OCI-LY7 (cell line): ENCODE measurements around the gene ADAMTS8. TPM values are rescaled to one million over a fixed set of nuclear protein-coding genes. Genes with fewer than 3 reads are reported as not detected.

Experiments
- BruUV-seq: library from RNA; stranded (reverse); fragments of 400-500 nt; replicated peaks from 2 replicates; lab custom pipeline; 2021; lab: Mats Ljungman, UMichigan
- CTCF ChIA-PET: fragments of 300-600 bp; sonication (Branson Sonifier 250); formaldehyde crosslinking; loops from one replicate; lab custom pipeline; 2022; ENCODE audit warnings: antibody characterized with exemption; ENCODE audit not compliant: unreplicated experiment; lab: Charles Lee
- POLR2A ChIA-PET: fragments of 300-600 bp; sonication (Branson Sonifier 250); formaldehyde crosslinking; loops from one replicate; lab custom pipeline; 2022; ENCODE audit warnings: antibody characterized with exemption; lab: Charles Lee
- DNase-seq: peaks from one replicate; pipeline ENCODE4 v3.0.0-alpha.2; 2015; ENCODE audit warnings: low spot score
- H2AFZ ChIP-seq: fragments of 200-600 bp; sonication (generic), shearing (Covaris generic); 2 replicates; pipeline ENCODE4 v1.6.1; 2014; ENCODE audit warnings: mild to moderate bottlenecking, antibody characterized with exemption, low read length, moderate library complexity
- H3K27ac ChIP-seq: fragments of 200-600 bp; sonication (generic); 2 replicates; pipeline ENCODE4 v1.5.1; 2014; ENCODE audit warnings: mixed run types, low read depth, mild to moderate bottlenecking, moderate library complexity, low read length, inconsistent platforms; ENCODE audit not compliant: poor library complexity, severe bottlenecking
- H3K36me3 ChIP-seq: fragments of 200-600 bp; sonication (generic); 2 replicates; pipeline ENCODE4 v1.6.1; 2014; ENCODE audit warnings: mild to moderate bottlenecking, antibody characterized with exemption, low read length, moderate library complexity, mixed read lengths; ENCODE audit not compliant: insufficient read depth
- H3K4me1 ChIP-seq: fragments of 200-600 bp; sonication (generic); 2 replicates; pipeline ENCODE4 v1.5.1; 2014; ENCODE audit warnings: mild to moderate bottlenecking, low read length; ENCODE audit not compliant: insufficient read depth, poor library complexity, severe bottlenecking
- H3K4me2 ChIP-seq: fragments of 200-600 bp; sonication (generic); 2 replicates; pipeline ENCODE4 v1.6.1; 2014; ENCODE audit warnings: mild to moderate bottlenecking, low read length
- H3K4me3 ChIP-seq: fragments of 200-600 bp; sonication (generic); 2 replicates; pipeline ENCODE4 v1.5.1; 2014; ENCODE audit warnings: mild to moderate bottlenecking, low read depth, low read length; ENCODE audit not compliant: poor library complexity, severe bottlenecking
- H3K79me2 ChIP-seq: fragments of 200-600 bp; sonication (generic); 2 replicates; pipeline ENCODE4 v1.6.1; 2016; ENCODE audit warnings: low read depth, mild to moderate bottlenecking, low read length, moderate library complexity, mixed read lengths; ENCODE audit not compliant: insufficient read depth
- H3K9me2 ChIP-seq: fragments of 200-600 bp; sonication (generic); 2 replicates; pipeline ENCODE4 v1.6.1; 2016; ENCODE audit warnings: mild to moderate bottlenecking, low read length, mixed read lengths; ENCODE audit not compliant: insufficient read depth
- H3K9me3 ChIP-seq: fragments of 200-600 bp; sonication (generic); 2 replicates; pipeline ENCODE4 v1.6.1; 2014; ENCODE audit warnings: mild to moderate bottlenecking, mixed run types, low read length, mixed read lengths
- H4K20me1 ChIP-seq: fragments of 200-600 bp; sonication (generic); 2 replicates; pipeline ENCODE4 v1.6.1; 2014; ENCODE audit warnings: mild to moderate bottlenecking, antibody characterized with exemption, low read length, moderate library complexity, mixed read lengths; ENCODE audit not compliant: insufficient read depth
- EZH2phosphoT487 ChIP-seq: fragments of 200-600 bp; sonication (generic); IDR thresholded peaks from 2 replicates; pipeline ENCODE4 v1.6.1; 2018; ENCODE audit warnings: low read depth, borderline replicate concordance, mild to moderate bottlenecking, mixed run types, antibody characterized with exemption, low read length, moderate library complexity, mixed read lengths
- intact Hi-C: fragments of 100-400 bp; cut with micrococcal nuclease; formaldehyde crosslinking; loops from one replicate; pipeline ENCODE4 v1.10.0; 2022; ENCODE audit not compliant: unreplicated experiment
- total RNA-seq, 2 experiments: library from RNA; depleted of rRNA in 1 of 2; stranded (reverse); fragments of >200 nt in 1 of 2; shearing (Covaris generic) in 1 of 2; gene quantifications; 2 replicates each; pipeline ENCODE4 v1.2.3, GENCODE V29; 2014 to 2022
- TF ChIP-seq, protein P1 (sequence below): fragments of 200-600 bp; sonication (generic); conservative IDR thresholded peaks from 2 replicates; pipeline ENCODE4 v1.5.1; 2014; ENCODE audit warnings: mild to moderate bottlenecking, antibody characterized with exemption, low read length, moderate library complexity, mixed read lengths

ADAMTS8 gene
- total RNA-seq, 2 experiments from 2014 or later: not detected

DNA sequence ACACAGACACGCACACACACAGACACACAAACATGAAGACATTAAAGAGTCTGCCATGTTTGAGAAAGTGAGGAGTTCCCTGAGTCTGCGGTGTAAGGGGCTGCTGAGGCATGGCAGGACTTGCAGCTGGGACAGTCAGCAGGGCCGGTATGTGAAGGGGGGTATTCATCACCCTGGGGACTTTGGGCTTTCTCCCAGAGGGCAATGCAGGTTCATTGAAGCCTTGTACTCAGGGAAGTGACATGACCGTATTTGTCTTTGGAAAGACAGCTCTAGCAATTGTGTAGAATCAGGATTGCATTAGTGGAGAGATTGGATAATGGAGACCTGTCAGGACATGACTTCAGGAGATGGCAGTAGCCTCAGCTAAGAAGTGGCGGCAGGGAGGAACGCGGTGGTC, 9.4 kb upstream of the ADAMTS8 start:
- no peak for TF ChIP-seq EZH2phosphoT487
- TF ChIP-seq, protein P1, sequence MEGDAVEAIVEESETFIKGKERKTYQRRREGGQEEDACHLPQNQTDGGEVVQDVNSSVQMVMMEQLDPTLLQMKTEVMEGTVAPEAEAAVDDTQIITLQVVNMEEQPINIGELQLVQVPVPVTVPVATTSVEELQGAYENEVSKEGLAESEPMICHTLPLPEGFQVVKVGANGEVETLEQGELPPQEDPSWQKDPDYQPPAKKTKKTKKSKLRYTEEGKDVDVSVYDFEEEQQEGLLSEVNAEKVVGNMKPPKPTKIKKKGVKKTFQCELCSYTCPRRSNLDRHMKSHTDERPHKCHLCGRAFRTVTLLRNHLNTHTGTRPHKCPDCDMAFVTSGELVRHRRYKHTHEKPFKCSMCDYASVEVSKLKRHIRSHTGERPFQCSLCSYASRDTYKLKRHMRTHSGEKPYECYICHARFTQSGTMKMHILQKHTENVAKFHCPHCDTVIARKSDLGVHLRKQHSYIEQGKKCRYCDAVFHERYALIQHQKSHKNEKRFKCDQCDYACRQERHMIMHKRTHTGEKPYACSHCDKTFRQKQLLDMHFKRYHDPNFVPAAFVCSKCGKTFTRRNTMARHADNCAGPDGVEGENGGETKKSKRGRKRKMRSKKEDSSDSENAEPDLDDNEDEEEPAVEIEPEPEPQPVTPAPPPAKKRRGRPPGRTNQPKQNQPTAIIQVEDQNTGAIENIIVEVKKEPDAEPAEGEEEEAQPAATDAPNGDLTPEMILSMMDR: no peak
- CTCF ChIA-PET: no interaction called here
- no peak overlapping the region for H3K27ac ChIP-seq

DNA sequence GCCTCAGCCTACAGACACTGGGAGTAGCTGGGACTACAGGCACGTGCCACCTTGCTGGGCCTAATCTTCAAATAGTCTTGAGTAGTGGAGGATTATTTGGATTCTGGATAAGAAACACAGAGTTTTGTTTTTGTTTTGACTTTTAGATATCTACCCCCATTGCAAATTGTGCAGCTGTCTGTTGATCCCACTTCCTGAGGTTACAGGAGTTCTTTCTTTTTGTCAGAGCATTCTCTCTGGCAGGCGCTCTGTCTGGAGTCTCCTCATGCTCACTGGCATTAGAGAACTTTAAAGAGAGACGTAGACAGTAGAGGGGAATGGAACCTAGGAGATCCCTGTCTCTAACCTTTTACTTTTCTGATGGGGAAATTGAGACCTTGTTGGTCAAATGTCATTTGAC, 7.8 kb upstream of the ADAMTS8 start:
- POLR2A ChIA-PET: no interaction called here
- Histone ChIP-seq H3K4me1 (no peaks in the 10 kb centered on the region), H3K4me3 (no peak overlapping the region), H4K20me1 (no peaks in the 10 kb centered on the region), H3K36me3 (no peaks in the 10 kb centered on the region), H3K9me2 (no peaks in the 10 kb centered on the region), H3K27ac (no peak overlapping the region), H3K9me3 (no peaks in the 10 kb centered on the region), H2AFZ (no peak overlapping the region), H3K79me2 (no peaks in the 10 kb centered on the region), H3K4me2 (no peak overlapping the region)
- TF ChIP-seq EZH2phosphoT487: no peak
- CTCF ChIA-PET: no interaction called here
- intact Hi-C loops: no loop called here
- DNase-seq: no peak
- BruUV-seq: no TSS peak

More for the DNA sequence above, 9.4 kb upstream of the ADAMTS8 start:
- Histone ChIP-seq H3K4me3 (no peak overlapping the region), H2AFZ (no peak overlapping the region), H3K79me2 (no peaks in the 10 kb centered on the region), H3K9me3 (no peaks in the 10 kb centered on the region), H4K20me1 (no peaks in the 10 kb centered on the region), H3K9me2 (no peaks in the 10 kb centered on the region), H3K4me2 (no peak overlapping the region), H3K36me3 (no peaks in the 10 kb centered on the region), H3K4me1 (no peaks in the 10 kb centered on the region)
- BruUV-seq: no TSS peak
- POLR2A ChIA-PET: no interaction called here
- intact Hi-C loops: no loop called here
- no peak for DNase-seq

DNA sequence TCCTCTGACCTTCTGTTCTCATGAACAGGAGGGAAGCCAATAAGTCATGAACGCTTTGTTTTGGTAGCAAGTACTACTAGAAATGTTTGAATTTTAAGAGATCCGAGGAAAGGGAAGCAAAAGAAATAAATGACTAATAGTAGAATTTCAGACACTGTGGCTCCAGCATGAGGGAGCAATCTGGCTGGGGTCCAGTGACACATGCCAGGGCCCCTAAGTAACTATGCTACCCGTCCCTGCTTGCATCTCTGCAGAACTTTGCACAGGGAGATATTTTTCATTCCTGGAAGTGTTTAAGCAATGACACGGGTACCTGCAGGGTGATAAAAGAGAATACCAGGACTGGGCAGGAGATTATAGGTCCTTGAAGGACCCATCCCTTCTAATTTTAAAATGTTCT, 7.3 kb upstream of the ADAMTS8 start:
- Histone ChIP-seq H3K4me3 (no peak overlapping the region), H2AFZ (no peak overlapping the region), H3K27ac (no peak overlapping the region), H4K20me1 (no peaks in the 10 kb centered on the region), H3K9me2 (no peaks in the 10 kb centered on the region), H3K4me1 (no peaks in the 10 kb centered on the region), H3K79me2 (no peaks in the 10 kb centered on the region), H3K9me3 (no peaks in the 10 kb centered on the region), H3K4me2 (no peak overlapping the region), H3K36me3 (no peaks in the 10 kb centered on the region)
- no TSS peak for BruUV-seq
- POLR2A ChIA-PET: no interaction called here
- no peak for DNase-seq
- intact Hi-C loops: loop anchor here (2.0 kb wide), 1 partner anchor 223 kb away; no protein-coding TSS in a partner anchor
- CTCF ChIA-PET: interaction anchor here (0.6 kb wide), 1 partner anchor 179 kb away, joined by 3 read pairs; no protein-coding TSS in a partner anchor
- TF ChIP-seq, protein P1: no peak
- TF ChIP-seq EZH2phosphoT487: no peak
